ENCODE measurements around the gene FGF3. TPM values are rescaled to one million over a fixed set of nuclear protein-coding genes. Genes with fewer than 3 reads are reported as not detected.

Gene FGF3
- total and polyA plus RNA-seq, 9 of the 15 experiments (the other 6 are each of a cell fraction or from before 2014, with no cell fraction given): not detected

GRCh38 chr11:69808667-69809086 is 10.5 kb downstream of the FGF3 start:
- Histone ChIP-seq H2AFZ (ENCODE audit: low read depth, low read length) (no peak overlapping the region), H3K9me1 (ENCODE audit: control insufficient read depth, insufficient read depth, low read length) (no peaks in the 10 kb centered on the region), H3K4me3 (no peak overlapping the region), H3K9me3 (replicated peaks; ENCODE audit: control insufficient read depth, insufficient read depth, low read depth, low read length) (no peaks in the 10 kb centered on the region), H3K27ac (ENCODE audit: extremely low read depth, low read depth, low read length) (no peak overlapping the region), H3K4me2 (ENCODE audit: insufficient read depth, low read length) (no peak overlapping the region), H3K36me3 (ENCODE audit: control insufficient read depth, insufficient read depth, low read length) (no peaks in the 10 kb centered on the region), H4K20me1 (replicated peaks; ENCODE audit: control insufficient read depth, insufficient read depth, low read length) (peaks cover 22% of the 10 kb centered on the region; the same call in 1 of the 2 replicates), H3K4me1 (replicated peaks in 1 of 2; ENCODE audit: control insufficient read depth in 2 of 2, insufficient read depth in 2 of 2, low read length in 2 of 2) (peaks cover 0 to 7% of the 10 kb centered on the region in 2 experiments; a peak in 1 of 5 replicates), H3K27me3 (ENCODE audit: control insufficient read depth in 2 of 2, insufficient read depth in 2 of 2, low read length in 2 of 2) (peaks cover 17 to 52% of the 10 kb centered on the region in 2 experiments; a peak in 3 of 5 replicates), H3K9ac (ENCODE audit: insufficient read depth in 1 of 2, low read depth in 2 of 2, low read length in 2 of 2) (no peak overlapping the region), H3K79me2 (ENCODE audit: control insufficient read depth, insufficient read depth, low read length) (no peaks in the 10 kb centered on the region)
- WGBS (ENCODE audit: insufficient coverage, low coverage, missing lambda C conversion rate): 0% methylated on average over 7 of the region's 7 CpGs
- in situ Hi-C loops (cut with MboI) (no loop called here), intact Hi-C loops (cut with micrococcal nuclease) (no loop called here)
- TF ChIP-seq ZNF830 (CRISPR knock-in tag; IDR thresholded peaks at IDR 0.05) (no peak), RFX1 (IDR thresholded peaks at IDR 0.05) (no peak), CCAR2 (IDR thresholded peaks at IDR 0.05; ENCODE audit: low read depth, low read length) (no peak), ZNF639 (CRISPR knock-in tag; conservative IDR thresholded peaks at IDR 0.05 in 1 of 2, IDR thresholded peaks at IDR 0.05 in 1 of 2) (no peak), MBD1 (CRISPR knock-in tag; IDR thresholded peaks at IDR 0.05) (no peak), ZBTB12 (CRISPR knock-in tag; IDR thresholded peaks at IDR 0.05) (no peak), MAFF (IDR thresholded peaks at IDR 0.05; ENCODE audit: low read length) (no peak), SPI1 (IDR thresholded peaks at IDR 0.05; ENCODE audit: borderline replicate concordance, low read depth, low read length) (no peak), E2F4 (CRISPR knock-in tag; IDR thresholded peaks at IDR 0.05; ENCODE audit: low read depth) (no peak), KLF10 (CRISPR knock-in tag; IDR thresholded peaks at IDR 0.05) (no peak), ZFP36 (IDR thresholded peaks at IDR 0.05; ENCODE audit: low read depth, low read length, partially characterized antibody) (no peak), NCOR1 (IDR thresholded peaks at IDR 0.05) (no peak), EZH2 (IDR thresholded peaks at IDR 0.05; ENCODE audit: borderline replicate concordance, low read depth, low read length) (no peak), TAL1 (IDR thresholded peaks at IDR 0.05) (no peak)
- ChIA-PET POLR2A (no interaction called here), CTCF (ENCODE audit: low intra/inter-chr PET ratio) (no interaction called here)
- BruUV-seq (replicated peaks): no TSS peak
- DNase-seq (ENCODE audit: extremely low read depth in 1 of 4, low spot score in 3 of 4) (no peak), ATAC-seq (no peak), FAIRE-seq (no peak)

All from K562 (cell line).